GM12873 (cell line): ENCODE measurements around the gene CCDC134.

Source experiments
- CTCF ChIP-seq: IDR thresholded peaks from 2 replicates; pipeline ENCODE4 v1.5.1; 2012; ENCODE audit warnings: low read depth, mild to moderate bottlenecking, moderate library complexity, low read length, control low read depth; ENCODE audit not compliant: insufficient read depth; ENCODE audit errors: missing control alignments

CCDC134 gene

GRCh38 chr22:41793871-41794270 is 6.6 kb upstream of the CCDC134 start:
- no peak for TF ChIP-seq CTCF

- no peak for TF ChIP-seq CTCF
Measured at GRCh38 chr22:41798736-41799135, 1.7 kb upstream of the CCDC134 start.

- no peak for TF ChIP-seq CTCF
Measured at GRCh38 chr22:41799486-41800347, 762 bp upstream of the CCDC134 start.

- TF ChIP-seq CTCF: no peak
Measured at GRCh38 chr22:41801147-41801819, 804 bp downstream of the CCDC134 start.

GRCh38 chr22:41801886-41802285 is 1.4 kb downstream of the CCDC134 start:
- no peak for TF ChIP-seq CTCF

GRCh38 chr22:41805639-41806038 is 5.2 kb downstream of the CCDC134 start:
- no peak for TF ChIP-seq CTCF

- TF ChIP-seq CTCF: no peak
Measured at GRCh38 chr22:41808400-41808799, 7.9 kb downstream of the CCDC134 start.
